ENCODE measurements around the gene CAMK2B. TPM values are rescaled to one million over a fixed set of nuclear protein-coding genes. Genes with fewer than 3 reads are reported as not detected.

CAMK2B gene
- total and polyA plus RNA-seq, 4 donors = 21.9 to 145 (median 96.0) TPM

DNA sequence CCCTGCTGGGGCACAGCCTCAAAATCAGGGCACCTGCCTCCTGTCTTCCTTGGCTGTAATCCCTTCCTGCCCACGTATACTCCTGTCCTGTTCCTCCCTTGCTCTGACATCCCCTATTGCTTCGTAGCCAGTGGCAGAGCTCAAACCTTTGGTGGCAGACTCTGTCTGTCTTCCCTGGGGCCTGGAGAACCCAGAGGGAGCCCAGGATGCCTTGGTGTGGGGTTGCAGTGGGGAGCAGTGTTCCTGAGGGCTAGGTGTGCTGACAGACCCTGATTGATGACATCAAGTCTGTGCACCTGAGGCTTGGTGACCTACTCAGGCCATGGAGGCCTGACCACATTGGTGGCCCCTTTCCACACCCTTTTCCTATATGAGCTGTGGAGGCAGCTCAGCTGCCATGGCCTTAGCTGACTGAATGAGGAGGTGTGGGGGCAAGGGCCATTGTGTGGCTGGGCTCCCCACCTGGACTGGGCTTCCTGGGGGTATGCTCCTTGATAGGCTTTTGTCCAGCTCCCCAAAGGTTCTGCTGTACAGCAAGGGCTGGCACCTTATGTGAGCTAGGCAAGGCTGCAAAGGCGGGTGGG lies 130.7 kb downstream of the CAMK2B start:
- H3K27me3 ChIP-seq (ENCODE audit: control insufficient read depth, insufficient read depth, low read length) = peaks cover 23% of the 10 kb centered on the region
- H3K9me3 ChIP-seq (ENCODE audit: control insufficient read depth, insufficient read depth, low read length) = no peaks in the 10 kb centered on the region
- no peaks in the 10 kb centered on the region for H3K36me3 ChIP-seq (ENCODE audit: control insufficient read depth, insufficient read depth, low read length)
- H3K4me1 ChIP-seq (ENCODE audit: control insufficient read depth, insufficient read depth, low read length) = peaks cover 3% of the 10 kb centered on the region
- no peak for DNase-seq (ENCODE audit: low read depth in 4 of 6, low spot score in 6 of 6)
- H3K4me3 ChIP-seq (ENCODE audit: low read depth, low read length) = no peak overlapping the region
- WGBS (ENCODE audit: insufficient coverage) = 82% methylated on average over 3 of the region's 3 CpGs
- H3K27ac ChIP-seq (ENCODE audit: low read depth, low read length) = no peak overlapping the region

GRCh38 chr7:44194069-44194468 lies 131.3 kb downstream of the CAMK2B start:
- 75% methylated on average over 2 of the region's 2 CpGs for WGBS (ENCODE audit: insufficient coverage)
- peaks cover 23% of the 10 kb centered on the region for H3K27me3 ChIP-seq (ENCODE audit: control insufficient read depth, insufficient read depth, low read length)
- no peaks in the 10 kb centered on the region for H3K36me3 ChIP-seq (ENCODE audit: control insufficient read depth, insufficient read depth, low read length)
- H3K4me3 ChIP-seq (ENCODE audit: low read depth, low read length) = no peak overlapping the region
- H3K9me3 ChIP-seq (ENCODE audit: control insufficient read depth, insufficient read depth, low read length) = no peaks in the 10 kb centered on the region
- no peak overlapping the region for H3K27ac ChIP-seq (ENCODE audit: low read depth, low read length)
- H3K4me1 ChIP-seq (ENCODE audit: control insufficient read depth, insufficient read depth, low read length) = peaks cover 5% of the 10 kb centered on the region
- DNase-seq (ENCODE audit: low read depth in 4 of 6, low spot score in 6 of 6) = no peak

GRCh38 chr7:44193011-44193802 lies 132.2 kb downstream of the CAMK2B start:
- peaks cover 23% of the 10 kb centered on the region for H3K27me3 ChIP-seq (ENCODE audit: control insufficient read depth, insufficient read depth, low read length)
- H3K4me3 ChIP-seq (ENCODE audit: low read depth, low read length) = no peak overlapping the region
- no peaks in the 10 kb centered on the region for H3K9me3 ChIP-seq (ENCODE audit: control insufficient read depth, insufficient read depth, low read length)
- H3K4me1 ChIP-seq (ENCODE audit: control insufficient read depth, insufficient read depth, low read length) = peaks cover 14% of the 10 kb centered on the region
- WGBS (ENCODE audit: insufficient coverage) = 89% methylated on average over 2 of the region's 7 CpGs
- no peaks in the 10 kb centered on the region for H3K36me3 ChIP-seq (ENCODE audit: control insufficient read depth, insufficient read depth, low read length)
- no peak overlapping the region for H3K27ac ChIP-seq (ENCODE audit: low read depth, low read length)
- DNase-seq (ENCODE audit: low read depth in 4 of 6, low spot score in 6 of 6) = no peak

- no peak overlapping the region for H3K4me3 ChIP-seq (ENCODE audit: low read depth, low read length)
- no peak for DNase-seq (ENCODE audit: low read depth in 4 of 6, low spot score in 6 of 6)
- no peaks in the 10 kb centered on the region for H3K9me3 ChIP-seq (ENCODE audit: control insufficient read depth, insufficient read depth, low read length)
- H3K27me3 ChIP-seq (ENCODE audit: control insufficient read depth, insufficient read depth, low read length) = peaks cover 12% of the 10 kb centered on the region
- WGBS (ENCODE audit: insufficient coverage) = 100% methylated on average over 1 of the region's 5 CpGs
- no peak overlapping the region for H3K27ac ChIP-seq (ENCODE audit: low read depth, low read length)
- H3K4me1 ChIP-seq (ENCODE audit: control insufficient read depth, insufficient read depth, low read length) = peaks cover 18% of the 10 kb centered on the region
- no peaks in the 10 kb centered on the region for H3K36me3 ChIP-seq (ENCODE audit: control insufficient read depth, insufficient read depth, low read length)
Measured at GRCh38 chr7:44191171-44191570, 134.2 kb downstream of the CAMK2B start.

DNA sequence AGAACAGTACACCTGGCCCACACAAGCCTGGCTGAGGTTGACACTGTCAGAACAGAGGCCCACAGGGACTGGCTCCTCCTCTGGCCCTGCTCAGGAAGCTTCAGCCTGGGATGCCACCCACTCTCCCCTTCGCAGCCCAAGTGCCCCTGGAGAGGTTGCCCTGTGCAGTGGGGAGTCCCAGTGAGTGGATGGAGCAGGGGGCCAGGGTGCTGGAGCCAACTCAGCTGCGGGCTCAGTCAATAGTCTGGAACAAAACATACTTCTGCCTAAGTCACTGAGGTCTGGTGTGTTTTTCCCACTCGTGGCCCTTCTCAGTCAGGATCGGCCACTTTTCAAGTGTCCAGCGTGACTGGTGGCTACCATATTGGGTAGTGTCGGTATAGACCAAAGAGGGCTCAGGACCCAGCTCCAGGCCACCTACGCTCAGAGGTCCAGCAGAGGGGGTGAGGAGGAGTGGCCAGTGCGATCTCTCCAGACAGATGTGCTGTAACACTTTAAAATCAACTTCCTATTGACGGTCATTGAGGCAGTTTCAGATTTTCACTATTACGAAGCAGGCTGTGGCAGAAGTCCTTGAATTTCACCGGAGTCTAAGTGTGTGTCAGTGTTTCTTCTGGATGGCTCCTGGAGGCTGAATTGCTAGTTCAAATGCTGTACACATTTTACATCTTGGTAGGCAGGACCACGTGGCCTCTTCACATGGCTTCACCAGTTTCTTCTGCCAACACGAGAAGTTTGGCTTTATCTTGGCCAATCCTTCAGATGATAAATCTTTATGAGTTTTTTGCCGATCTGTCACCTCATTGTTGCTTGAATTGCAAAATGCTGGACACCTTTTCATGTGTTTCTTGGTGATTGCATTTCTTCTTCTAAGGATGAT lies 135.2 kb downstream of the CAMK2B start:
- no peak for DNase-seq (ENCODE audit: low read depth in 4 of 6, low spot score in 6 of 6)
- no peaks in the 10 kb centered on the region for H3K9me3 ChIP-seq (ENCODE audit: control insufficient read depth, insufficient read depth, low read length)
- 90% methylated on average over 10 of the region's 14 CpGs for WGBS (ENCODE audit: insufficient coverage)
- peaks cover 4% of the 10 kb centered on the region for H3K36me3 ChIP-seq (ENCODE audit: control insufficient read depth, insufficient read depth, low read length)
- no peak overlapping the region for H3K4me3 ChIP-seq (ENCODE audit: low read depth, low read length)
- peaks cover 22% of the 10 kb centered on the region for H3K4me1 ChIP-seq (ENCODE audit: control insufficient read depth, insufficient read depth, low read length)
- H3K27ac ChIP-seq (ENCODE audit: low read depth, low read length) = no peak overlapping the region
- H3K27me3 ChIP-seq (ENCODE audit: control insufficient read depth, insufficient read depth, low read length) = peaks cover 12% of the 10 kb centered on the region

DNA sequence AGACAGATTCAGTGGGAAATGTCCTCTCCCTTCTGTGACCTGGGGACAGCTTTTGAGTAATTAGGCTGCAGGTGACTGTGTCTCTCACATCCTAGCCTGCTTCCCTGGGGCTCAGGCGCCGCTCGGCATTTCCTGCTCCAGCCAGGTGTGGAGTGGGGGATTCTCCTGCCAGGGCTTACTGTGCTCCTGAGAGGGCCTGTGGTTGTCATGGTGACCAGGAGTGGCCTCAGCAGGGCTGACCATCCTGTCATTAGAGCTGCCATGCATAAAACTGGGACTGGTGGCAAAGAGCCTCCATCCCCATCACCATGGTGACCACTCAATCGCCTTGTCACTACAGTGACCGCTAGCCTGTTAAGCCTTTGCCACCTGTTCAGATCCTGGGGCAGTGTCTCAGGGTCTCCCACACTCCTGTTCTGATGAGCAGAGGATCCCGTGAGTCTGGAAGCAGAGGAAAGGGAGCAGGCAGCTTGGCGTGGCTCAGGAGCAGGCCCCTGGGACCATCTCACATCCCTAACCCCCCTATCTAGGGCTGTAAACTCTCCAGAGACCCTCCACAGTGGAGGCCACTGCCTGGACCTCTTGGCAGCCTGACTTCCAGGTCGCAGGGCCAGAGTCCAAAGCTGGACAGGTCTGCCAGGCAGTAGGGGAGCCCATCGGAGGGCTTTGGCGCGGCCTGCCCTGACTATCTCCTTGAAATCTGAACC lies 136.0 kb downstream of the CAMK2B start, which contains the start of gene GCK:
TSS of gene GCK (minus strand) at position 154 of the 707 bp plus-strand sequence. CDS start 486 bp downstream, outside the sequence.
- Histone ChIP-seq H3K27ac (ENCODE audit: low read depth, low read length) (no peak within 1 kb of the TSS), H3K27me3 (ENCODE audit: control insufficient read depth, insufficient read depth, low read length) (peaks cover 10% of the 10 kb centered on the region), H3K4me1 (ENCODE audit: control insufficient read depth, insufficient read depth, low read length) (peaks cover 25% of the 10 kb centered on the region), H3K4me3 (ENCODE audit: low read depth, low read length) (no peak within 1 kb of the TSS), H3K9me3 (ENCODE audit: control insufficient read depth, insufficient read depth, low read length) (no peaks in the 10 kb centered on the region), H3K36me3 (ENCODE audit: control insufficient read depth, insufficient read depth, low read length) (peaks cover 4% of the 10 kb centered on the region)
- WGBS (ENCODE audit: insufficient coverage) = 61% methylated on average over 11 of the region's 11 CpGs
- peak in 1 of 6 donors; percentile 77 for DNase-seq (ENCODE audit: low read depth in 4 of 6, low spot score in 6 of 6)

GRCh38 chr7:44188480-44189225 lies 136.7 kb downstream of the CAMK2B start:
- WGBS (ENCODE audit: insufficient coverage) = 77% methylated on average over 14 of the region's 16 CpGs
- peaks cover 10% of the 10 kb centered on the region for H3K27me3 ChIP-seq (ENCODE audit: control insufficient read depth, insufficient read depth, low read length)

GRCh38 chr7:44187636-44188416 lies 137.6 kb downstream of the CAMK2B start:
- 60% methylated on average over 8 of the region's 9 CpGs for WGBS (ENCODE audit: insufficient coverage)
- Histone ChIP-seq H3K27ac (ENCODE audit: low read depth, low read length) (no peak overlapping the region), H3K36me3 (ENCODE audit: control insufficient read depth, insufficient read depth, low read length) (peaks cover 4% of the 10 kb centered on the region), H3K27me3 (ENCODE audit: control insufficient read depth, insufficient read depth, low read length) (peaks cover 7% of the 10 kb centered on the region), H3K4me1 (ENCODE audit: control insufficient read depth, insufficient read depth, low read length) (peaks cover 25% of the 10 kb centered on the region), H3K4me3 (ENCODE audit: low read depth, low read length) (no peak overlapping the region), H3K9me3 (ENCODE audit: control insufficient read depth, insufficient read depth, low read length) (peaks cover 1% of the 10 kb centered on the region)
- peak in 2 of 6 donors; percentile 7 to 20 for DNase-seq (ENCODE audit: low read depth in 4 of 6, low spot score in 6 of 6)

More at GRCh38 chr7:44188480-44189225, 136.7 kb downstream of the CAMK2B start:
- no peak overlapping the region for H3K4me3 ChIP-seq (ENCODE audit: low read depth, low read length)
- peaks cover 4% of the 10 kb centered on the region for H3K36me3 ChIP-seq (ENCODE audit: control insufficient read depth, insufficient read depth, low read length)
- no peaks in the 10 kb centered on the region for H3K9me3 ChIP-seq (ENCODE audit: control insufficient read depth, insufficient read depth, low read length)
- DNase-seq (ENCODE audit: low read depth in 4 of 6, low spot score in 6 of 6) = no peak
- H3K4me1 ChIP-seq (ENCODE audit: control insufficient read depth, insufficient read depth, low read length) = peaks cover 25% of the 10 kb centered on the region
- H3K27ac ChIP-seq (ENCODE audit: low read depth, low read length) = no peak overlapping the region

Data from spinal cord (tissue), 10 donors.